HTR-8/SVneo (cell line): ENCODE results near the gene APBA1.

Source experiments
- DNase-seq: peaks from one replicate; pipeline ENCODE4 v3.0.0; 2011; ENCODE audit warnings: low spot score, mixed read lengths; ENCODE audit not compliant: insufficient read length
- FAIRE-seq: peaks from 2 replicates; lab custom pipeline; 2011; peaks lifted over from hg19 to GRCh38; lab: Jason Lieb, UNC

The APBA1 gene

DNA sequence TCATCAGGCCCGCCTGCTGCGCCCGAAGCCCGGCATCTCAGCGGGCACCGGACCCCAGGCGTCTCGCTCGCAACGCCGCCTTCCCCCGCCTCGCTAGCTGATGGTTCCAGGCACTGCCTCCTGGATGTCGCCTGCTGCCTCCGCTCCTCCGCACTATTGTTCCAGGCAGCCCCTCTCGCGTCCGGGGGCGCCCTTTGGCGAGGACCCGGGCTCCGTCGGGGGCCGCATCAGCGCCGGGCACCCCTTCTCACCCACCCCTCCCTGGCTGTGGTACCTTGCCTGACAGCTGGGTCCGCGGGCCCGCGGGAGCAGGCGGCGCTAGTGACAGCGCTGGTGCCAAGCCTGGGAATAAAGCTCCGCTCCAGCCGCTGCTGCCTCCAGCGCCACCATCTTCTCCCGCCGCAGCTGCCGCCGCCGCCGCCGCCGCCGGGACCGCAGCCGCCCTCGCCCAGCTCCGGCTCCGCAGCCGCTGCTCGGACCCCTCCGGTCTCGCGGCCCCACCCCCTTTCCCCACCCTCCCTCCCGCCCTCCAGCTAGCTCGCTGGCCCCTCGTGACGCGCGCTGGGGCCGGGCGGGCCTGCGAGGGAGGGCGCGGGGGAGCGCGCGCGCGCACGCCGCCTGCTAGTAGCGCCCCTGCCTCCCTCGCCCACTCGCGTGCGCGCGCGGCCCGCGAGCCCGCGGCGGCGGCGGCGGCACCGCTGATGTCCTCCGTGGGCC, at the start of gene APBA1:
Gene APBA1, minus strand, starts transcription at position 493 of the 717 bp plus-strand sequence.
- FAIRE-seq: peak; percentile 59
- peak; percentile 32 for DNase-seq

DNA sequence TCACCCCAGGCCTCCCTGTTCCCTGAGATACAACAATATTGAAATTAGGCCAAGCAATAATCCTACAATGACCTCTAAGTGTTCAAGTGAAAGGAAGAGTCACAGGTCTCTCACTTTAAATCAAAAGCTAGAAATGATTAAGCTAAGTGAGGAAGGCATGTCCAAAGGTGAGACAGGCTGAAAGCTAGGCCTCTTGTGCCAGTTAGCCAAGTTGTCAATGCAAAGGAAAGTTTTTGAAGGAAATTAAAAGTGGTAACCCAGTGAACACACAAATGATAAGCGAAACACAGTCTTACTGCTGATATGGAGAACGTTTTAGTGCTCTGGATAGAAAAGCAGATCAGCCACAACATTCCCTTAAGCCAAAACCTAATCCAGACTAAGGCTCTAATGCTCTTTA, 47.8 kb upstream of the APBA1 start:
- no peak for FAIRE-seq

GRCh38 chr9:69719367-69719766, 47.2 kb upstream of the APBA1 start:
- no peak for FAIRE-seq
- DNase-seq: no peak

More for the DNA sequence above, 47.8 kb upstream of the APBA1 start:
- no peak for DNase-seq

DNA sequence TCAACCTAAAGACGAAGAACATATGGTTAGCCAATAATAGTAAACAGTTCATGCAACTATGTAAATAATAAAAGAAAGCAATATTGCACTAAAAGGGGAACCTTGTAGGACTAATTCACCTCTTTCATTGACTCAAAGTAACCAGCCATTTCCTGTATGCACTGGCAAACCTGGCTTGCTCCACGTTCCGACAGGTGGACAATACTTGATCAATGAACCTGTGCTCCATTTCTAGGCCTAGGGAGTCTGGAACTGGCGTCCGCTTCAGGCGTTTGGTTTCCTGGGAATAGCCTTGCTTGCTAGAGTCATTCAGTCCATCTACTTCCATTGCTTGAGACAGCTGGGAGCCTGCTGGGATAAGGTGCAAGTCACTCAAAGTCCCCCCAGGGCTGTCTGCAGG, 46.0 kb upstream of the APBA1 start:
- DNase-seq (no peak), FAIRE-seq (no peak)

GRCh38 chr9:69715825-69716224, 43.7 kb upstream of the APBA1 start:
- DNase-seq (no peak), FAIRE-seq (no peak)

DNA sequence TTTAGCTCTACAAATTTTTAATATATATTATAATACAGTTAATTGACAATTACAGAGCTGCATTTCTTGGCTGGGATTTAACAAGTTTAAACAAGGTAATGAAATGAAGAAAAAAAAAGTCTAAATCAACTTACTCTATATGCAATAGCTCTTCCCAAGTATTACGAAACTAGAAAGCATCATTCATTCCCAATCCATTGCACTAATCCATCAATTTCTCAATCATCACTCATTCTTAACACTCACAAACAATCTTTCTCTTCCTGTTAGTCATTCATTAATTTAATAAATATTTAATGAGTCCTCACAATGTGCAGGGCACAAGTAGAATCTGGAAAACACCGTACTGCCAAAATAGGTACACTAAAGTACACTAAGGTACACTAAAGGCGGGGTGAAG, 42.9 kb upstream of the APBA1 start:
- DNase-seq (no peak), FAIRE-seq (no peak)

DNA sequence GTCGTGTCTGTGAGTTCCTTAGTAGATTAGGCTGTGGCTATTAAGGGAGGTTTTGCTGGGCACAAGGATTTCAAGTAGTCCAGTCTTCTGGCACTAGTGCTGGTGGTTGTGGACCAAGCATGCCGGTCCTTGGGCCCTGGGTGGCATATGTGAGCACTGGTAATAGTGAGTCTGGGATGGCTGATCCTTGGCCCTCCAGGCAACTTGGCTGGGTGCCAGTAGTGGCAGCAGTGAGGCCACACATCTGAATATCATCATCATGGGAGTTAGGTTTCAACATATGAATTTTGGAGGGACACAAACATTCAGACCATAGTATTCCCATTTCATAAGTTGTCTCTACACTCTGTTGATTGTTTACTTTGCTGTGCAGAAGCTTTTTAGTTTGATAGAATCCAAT, 25.3 kb upstream of the APBA1 start:
- FAIRE-seq (no peak), DNase-seq (no peak)

DNA sequence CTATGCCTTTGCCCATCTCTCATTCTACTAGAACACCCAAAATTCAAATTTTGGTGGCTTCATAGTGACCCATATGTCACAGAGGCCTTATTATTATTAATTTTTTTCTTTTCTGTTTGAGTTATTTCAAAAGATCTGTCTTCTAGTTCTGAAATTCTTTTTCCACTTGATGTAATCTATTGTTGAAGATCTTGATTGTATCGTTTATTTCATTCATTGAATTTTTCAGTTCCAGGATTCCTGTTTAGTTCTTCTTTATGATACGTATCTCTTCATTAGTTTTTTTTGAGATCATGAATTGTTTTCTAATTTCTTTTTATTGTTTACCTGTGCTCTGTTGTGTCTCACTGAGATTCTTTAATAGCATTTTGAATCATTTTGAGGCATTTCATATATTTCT, 24.6 kb upstream of the APBA1 start:
- FAIRE-seq (no peak), DNase-seq (no peak)

GRCh38 chr9:69689991-69690538, 17.9 kb upstream of the APBA1 start:
- no peak for FAIRE-seq
- DNase-seq: no peak

DNA sequence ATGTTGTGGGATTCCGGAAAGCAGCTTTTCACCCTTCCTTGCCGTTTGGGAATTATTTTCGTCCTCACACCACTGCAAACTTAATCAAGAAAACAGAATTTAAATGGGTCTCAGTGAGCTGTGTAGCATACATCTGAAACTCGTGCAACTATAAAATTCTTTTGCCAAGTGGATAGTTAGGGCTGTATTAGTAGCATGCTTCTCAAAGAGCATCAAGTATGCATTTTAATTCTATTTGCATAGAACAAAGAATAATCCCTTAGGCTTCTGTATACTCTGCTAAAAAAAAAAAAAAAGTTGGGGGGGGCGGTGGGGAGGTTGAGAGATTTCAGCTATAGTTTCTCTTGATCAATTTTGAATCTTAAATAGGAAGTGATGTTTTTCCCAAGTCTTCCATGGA, 11.8 kb upstream of the APBA1 start:
- FAIRE-seq: no peak

GRCh38 chr9:69678843-69679538, 6.8 kb upstream of the APBA1 start:
- FAIRE-seq: no peak
- no peak for DNase-seq

More for the DNA sequence above, 11.8 kb upstream of the APBA1 start:
- no peak for DNase-seq

DNA sequence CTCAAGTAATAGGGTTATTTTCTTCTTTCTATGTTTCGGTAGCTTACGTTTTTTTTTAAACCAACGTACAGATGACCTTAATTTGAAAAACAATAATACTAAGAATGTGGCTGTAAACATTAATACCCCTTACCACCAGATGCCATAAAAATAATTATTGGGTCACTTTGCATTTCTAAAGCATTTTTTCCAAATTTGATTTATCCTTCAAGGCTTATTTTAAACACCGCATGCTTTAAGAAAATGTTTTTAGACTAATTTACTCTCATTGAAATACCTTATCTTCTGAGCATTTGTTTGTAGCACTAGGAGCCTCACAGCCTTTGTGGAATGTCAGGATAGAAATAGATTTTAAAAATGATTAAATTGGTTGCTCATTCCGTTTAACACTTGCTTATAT, 5.8 kb upstream of the APBA1 start:
- no peak for FAIRE-seq

GRCh38 chr9:69675563-69675962, 3.4 kb upstream of the APBA1 start:
- FAIRE-seq: no peak
- DNase-seq: no peak

More for the DNA sequence above, 5.8 kb upstream of the APBA1 start:
- DNase-seq: no peak

DNA sequence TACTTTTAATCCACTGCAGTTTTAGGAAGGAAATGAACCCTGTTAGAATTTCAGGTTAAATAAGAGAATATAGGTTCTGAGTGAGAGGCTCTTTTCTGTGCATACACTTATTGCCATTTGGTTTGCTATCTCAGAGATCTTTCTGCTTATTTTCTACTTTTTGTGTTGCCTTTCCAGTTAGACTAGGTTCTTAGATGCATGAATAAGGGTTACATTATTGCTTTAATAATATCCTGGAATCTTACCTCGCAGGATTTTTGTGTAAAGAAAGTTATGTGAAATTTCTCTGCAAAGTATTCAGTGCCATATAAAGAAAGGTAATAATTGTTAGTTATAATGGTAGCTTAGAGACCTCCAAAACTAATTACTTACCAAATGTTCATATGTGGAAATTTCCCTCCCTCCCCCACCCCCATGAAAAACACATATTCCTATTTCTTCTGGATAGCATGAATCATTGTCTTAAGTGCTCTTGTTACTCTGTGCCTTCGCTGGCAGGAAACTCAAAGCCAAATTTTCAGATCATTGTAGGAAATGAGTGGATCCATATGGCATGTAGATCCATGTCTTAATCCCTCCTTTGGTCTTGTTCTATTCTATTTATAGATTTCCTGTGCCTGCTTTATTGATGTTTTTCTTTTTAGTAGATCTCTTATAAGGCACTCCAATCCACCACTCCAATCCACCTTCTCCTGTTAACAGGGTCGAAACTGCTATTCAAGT, 2.7 kb upstream of the APBA1 start:
- DNase-seq (no peak), FAIRE-seq (no peak)

- FAIRE-seq (no peak), DNase-seq (no peak)
Observed at GRCh38 chr9:69674112-69674685, 2.0 kb upstream of the APBA1 start.

DNA sequence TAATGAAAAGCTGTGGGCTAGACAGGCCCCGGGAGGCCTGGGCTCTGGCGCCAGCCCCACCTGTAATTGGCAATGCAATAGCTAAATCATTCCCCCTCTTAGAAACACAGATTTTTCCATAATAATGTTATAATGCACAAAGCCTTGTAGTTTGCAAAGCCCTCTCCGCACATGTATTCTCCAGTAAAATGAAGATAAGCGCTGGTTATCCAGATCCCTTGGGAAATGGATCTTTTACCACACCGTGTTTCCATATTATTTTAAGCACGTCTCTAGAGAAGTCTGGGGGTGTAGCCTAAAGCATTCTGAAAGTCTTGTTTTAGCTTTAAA, 1.1 kb upstream of the APBA1 start:
- no peak for FAIRE-seq
- DNase-seq: no peak

DNA sequence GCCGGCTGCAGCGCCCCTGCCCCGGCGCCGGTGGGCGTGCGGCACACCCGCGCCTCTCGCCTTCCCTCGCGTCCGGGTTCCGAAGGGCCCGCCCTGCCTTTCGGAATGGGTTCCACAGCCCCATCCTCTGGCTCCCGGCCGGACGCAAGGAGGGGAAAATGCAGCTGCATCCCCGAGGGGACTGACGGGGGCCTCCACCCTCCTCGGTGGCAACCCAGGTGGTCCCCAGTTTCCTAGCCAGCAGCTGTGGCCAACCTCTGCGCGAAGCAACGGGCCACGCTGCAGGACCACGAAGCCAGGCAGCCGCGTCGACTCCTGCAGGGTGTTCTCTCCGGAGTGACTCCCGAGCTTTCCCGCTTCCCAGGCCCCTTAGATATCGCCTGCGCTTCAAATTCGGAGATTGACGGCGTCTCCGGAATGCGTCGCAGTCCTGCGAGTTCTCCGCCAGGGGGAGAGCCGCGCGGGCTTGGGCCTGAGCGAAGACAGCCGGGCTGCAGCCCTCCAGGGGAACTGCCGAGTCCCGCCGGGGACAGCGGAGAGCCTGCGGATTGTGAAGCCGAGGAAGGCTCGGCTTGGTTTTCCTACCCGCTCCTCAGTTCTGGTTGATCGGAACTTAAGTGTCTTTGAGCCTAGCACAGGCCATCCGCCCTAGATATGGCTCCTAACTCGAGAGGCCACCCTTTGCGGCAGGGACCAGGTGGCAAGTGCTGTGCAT, 582 bp upstream of the APBA1 start:
- peak; percentile 71 for DNase-seq
- no peak for FAIRE-seq

GRCh38 chr9:69671311-69671878, 776 bp downstream of the APBA1 start:
- peak; percentile 4 for FAIRE-seq
- no peak for DNase-seq

- FAIRE-seq (no peak), DNase-seq (no peak)
Observed at GRCh38 chr9:69667306-69667705, 4.9 kb downstream of the APBA1 start.

- no peak for FAIRE-seq
Observed at GRCh38 chr9:69660304-69660703, 11.9 kb downstream of the APBA1 start.

More at GRCh38 chr9:69660304-69660703, 11.9 kb downstream of the APBA1 start:
- no peak for DNase-seq
